Breast epithelium (tissue), 4 donors: Measurements from ENCODE around the gene SSTR3. TPM values are rescaled to one million over a fixed set of nuclear protein-coding genes. Genes with fewer than 3 reads are reported as not detected.

ENCODE experiments used
- DNase-seq, 2 donors: peaks; one replicate each; pipeline ENCODE4 v3.0.0-alpha.2; 2019; ENCODE audit warnings: low spot score in 2 of 2
- H3K27ac ChIP-seq, 2 donors: fragments of 200-600 bp; sonication (generic) in 1 of 2; one replicate each; pipeline ENCODE4 v1.5.1; 2016 to 2019; ENCODE audit warnings: mild to moderate bottlenecking in 1 of 2
- H3K27me3 ChIP-seq, 2 donors: fragments of 200-600 bp; sonication (generic) in 1 of 2; one replicate each; pipeline versions ENCODE4 v1.5.1 to v1.6.0; 2017 to 2019; ENCODE audit warnings: control low read depth in 1 of 2, mild to moderate bottlenecking in 1 of 2
- H3K36me3 ChIP-seq: fragments of 200-600 bp; one replicate; pipeline ENCODE4 v1.5.1; 2019
- H3K4me1 ChIP-seq, 2 donors: fragments of 200-600 bp; sonication (generic); one replicate each; pipeline ENCODE4 v1.5.1; 2016 to 2019; ENCODE audit warnings: control low read depth in 1 of 2
- H3K4me3 ChIP-seq, 3 donors: fragments of 200-600 bp; sonication (generic); 1 replicate in 2 of 3; 2 replicates in 1 of 3; pipeline ENCODE4 v1.5.1; 2016 to 2019; ENCODE audit warnings: mild to moderate bottlenecking in 3 of 3, moderate library complexity in 2 of 3
- H3K9me3 ChIP-seq, 2 donors: fragments of 200-600 bp; sonication (generic) in 1 of 2; one replicate each; pipeline ENCODE4 v1.5.1; 2016 to 2019; ENCODE audit warnings: control low read depth in 1 of 2
- CTCF ChIP-seq, 3 donors: fragments of 450-650 bp; IDR thresholded peaks; one replicate each; pipeline ENCODE4 v1.5.1; 2016 to 2017; ENCODE audit warnings: antibody characterized with exemption in 3 of 3, mild to moderate bottlenecking in 3 of 3, moderate library complexity in 3 of 3
- POLR2A ChIP-seq: fragments of 450-650 bp; IDR thresholded peaks from one replicate; pipeline ENCODE4 v1.6.1; 2016; ENCODE audit warnings: antibody characterized with exemption, mild to moderate bottlenecking, moderate library complexity
- POLR2AphosphoS5 ChIP-seq, 3 donors: sonication (generic); formaldehyde crosslinking; IDR thresholded peaks; one replicate each; pipeline ENCODE4 v1.6.1; 2017; ENCODE audit warnings: antibody characterized with exemption in 3 of 3
- intact Hi-C: fragments of 100-400 bp; cut with DNase I; formaldehyde crosslinking; loops from one replicate; pipeline ENCODE4 v1.15.1; 2023; ENCODE audit warnings: low total_unique reads
- total RNA-seq, 3 donors: library from RNA; depleted of rRNA; stranded (reverse); fragments of >200 nt; gene quantifications; one replicate each; pipeline ENCODE4 v1.1.0, GENCODE V29; 2016

Gene SSTR3
- total RNA-seq, 3 donors from 2014 or later = not detected

- TF ChIP-seq CTCF (IDR thresholded peaks at IDR 0.05) (no peak), POLR2A (no peak), POLR2AphosphoS5 (IDR thresholded peaks at IDR 0.05) (no peak)
- Histone ChIP-seq H3K9me3 (no peaks in the 10 kb centered on the region), H3K36me3 (no peaks in the 10 kb centered on the region), H3K27ac (no peak overlapping the region), H3K27me3 (no peaks in the 10 kb centered on the region), H3K4me1 (no peaks in the 10 kb centered on the region), H3K4me3 (no peak overlapping the region)
- intact Hi-C loops = no loop called here
- DNase-seq = no peak
These were observed 13.8 kb upstream of the SSTR3 start for GRCh38 chr22:37226087-37226486.

- no peaks in the 10 kb centered on the region for H3K27me3 ChIP-seq
- no peaks in the 10 kb centered on the region for H3K36me3 ChIP-seq
- no peak overlapping the region for H3K27ac ChIP-seq
- TF ChIP-seq POLR2AphosphoS5 (IDR thresholded peaks at IDR 0.05) (no peak), CTCF (IDR thresholded peaks at IDR 0.05) (no peak), POLR2A (no peak)
- intact Hi-C loops = no loop called here
- no peaks in the 10 kb centered on the region for H3K9me3 ChIP-seq
- H3K4me1 ChIP-seq = no peaks in the 10 kb centered on the region
- DNase-seq = no peak
- H3K4me3 ChIP-seq = no peak overlapping the region
These were observed 13.2 kb upstream of the SSTR3 start for GRCh38 chr22:37225481-37225880.

GRCh38 chr22:37224757-37225420 is 12.6 kb upstream of the SSTR3 start:
- H3K36me3 ChIP-seq = no peaks in the 10 kb centered on the region
- H3K4me1 ChIP-seq = no peaks in the 10 kb centered on the region
- TF ChIP-seq POLR2AphosphoS5 (IDR thresholded peaks at IDR 0.05) = no peak
- TF ChIP-seq CTCF (IDR thresholded peaks at IDR 0.05) = no peak
- TF ChIP-seq POLR2A = no peak
- no peak overlapping the region for H3K27ac ChIP-seq
- intact Hi-C loops = loop anchor here (5.0 kb wide), 1 partner anchor 593 kb away; no protein-coding TSS in a partner anchor
- H3K27me3 ChIP-seq = no peaks in the 10 kb centered on the region
- no peak overlapping the region for H3K4me3 ChIP-seq
- no peaks in the 10 kb centered on the region for H3K9me3 ChIP-seq
- no peak for DNase-seq

GRCh38 chr22:37223965-37224551 is 11.8 kb upstream of the SSTR3 start:
- no peak for DNase-seq
- H3K36me3 ChIP-seq = no peaks in the 10 kb centered on the region
- no peaks in the 10 kb centered on the region for H3K27me3 ChIP-seq
- H3K4me1 ChIP-seq = no peaks in the 10 kb centered on the region
- no peak overlapping the region for H3K4me3 ChIP-seq
- no peaks in the 10 kb centered on the region for H3K9me3 ChIP-seq
- H3K27ac ChIP-seq = no peak overlapping the region
- TF ChIP-seq POLR2AphosphoS5 (IDR thresholded peaks at IDR 0.05) (no peak), CTCF (IDR thresholded peaks at IDR 0.05) (no peak), POLR2A (no peak)
- intact Hi-C loops = loop anchor here (5.0 kb wide), 1 partner anchor 592 kb away; no protein-coding TSS in a partner anchor

GRCh38 chr22:37222440-37222971 is 10.2 kb upstream of the SSTR3 start:
- DNase-seq = no peak
- no peaks in the 10 kb centered on the region for H3K9me3 ChIP-seq
- intact Hi-C loops = loop anchor here (5.0 kb wide), 1 partner anchor 590 kb away; no protein-coding TSS in a partner anchor
- H3K27ac ChIP-seq = no peak overlapping the region
- no peak overlapping the region for H3K4me3 ChIP-seq
- no peaks in the 10 kb centered on the region for H3K4me1 ChIP-seq
- H3K36me3 ChIP-seq = no peaks in the 10 kb centered on the region
- H3K27me3 ChIP-seq = no peaks in the 10 kb centered on the region
- no peak for TF ChIP-seq CTCF (IDR thresholded peaks at IDR 0.05)
- TF ChIP-seq POLR2AphosphoS5 (IDR thresholded peaks at IDR 0.05) = no peak
- no peak for TF ChIP-seq POLR2A
